ENCODE results near the gene COL9A3. TPM values are rescaled to one million over a fixed set of nuclear protein-coding genes. Genes with fewer than 3 reads are reported as not detected.

Gene COL9A3
- total RNA-seq, 4 donors from 2014 or later = 6.0 to 223 (median 8.0) TPM

DNA sequence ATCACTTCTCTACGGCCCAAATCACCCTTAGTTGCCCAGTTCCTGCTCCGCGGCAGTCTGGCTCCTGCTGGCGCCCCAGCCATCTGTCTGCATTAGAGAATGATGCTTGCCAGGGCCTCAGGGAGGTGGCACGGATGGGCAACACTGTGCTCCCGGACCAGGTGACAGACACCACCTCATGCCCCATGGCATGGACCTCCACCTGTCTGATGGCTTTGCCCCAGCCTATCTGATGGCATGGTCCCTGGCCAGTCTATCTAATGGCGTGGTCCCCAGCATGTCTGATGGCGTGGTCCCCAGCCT is 39.4 kb upstream of the COL9A3 start:
- no peaks in the 10 kb centered on the region for H3K9me3 ChIP-seq
- 80% methylated on average over 6 of the region's 8 CpGs; no CpG with 5 or more reads in 1 of the 2 donors for WGBS, 2 donors (ENCODE audit: low coverage in 1 of 2)
- no peak overlapping the region for H3K4me3 ChIP-seq
- TF ChIP-seq EP300 (IDR thresholded peaks at IDR 0.05; ENCODE audit: low read depth) (no peak), POLR2AphosphoS5 (IDR thresholded peaks at IDR 0.05) (no peak), POLR2A (IDR thresholded peaks at IDR 0.05) (no peak)
- TF ChIP-seq, protein P1, sequence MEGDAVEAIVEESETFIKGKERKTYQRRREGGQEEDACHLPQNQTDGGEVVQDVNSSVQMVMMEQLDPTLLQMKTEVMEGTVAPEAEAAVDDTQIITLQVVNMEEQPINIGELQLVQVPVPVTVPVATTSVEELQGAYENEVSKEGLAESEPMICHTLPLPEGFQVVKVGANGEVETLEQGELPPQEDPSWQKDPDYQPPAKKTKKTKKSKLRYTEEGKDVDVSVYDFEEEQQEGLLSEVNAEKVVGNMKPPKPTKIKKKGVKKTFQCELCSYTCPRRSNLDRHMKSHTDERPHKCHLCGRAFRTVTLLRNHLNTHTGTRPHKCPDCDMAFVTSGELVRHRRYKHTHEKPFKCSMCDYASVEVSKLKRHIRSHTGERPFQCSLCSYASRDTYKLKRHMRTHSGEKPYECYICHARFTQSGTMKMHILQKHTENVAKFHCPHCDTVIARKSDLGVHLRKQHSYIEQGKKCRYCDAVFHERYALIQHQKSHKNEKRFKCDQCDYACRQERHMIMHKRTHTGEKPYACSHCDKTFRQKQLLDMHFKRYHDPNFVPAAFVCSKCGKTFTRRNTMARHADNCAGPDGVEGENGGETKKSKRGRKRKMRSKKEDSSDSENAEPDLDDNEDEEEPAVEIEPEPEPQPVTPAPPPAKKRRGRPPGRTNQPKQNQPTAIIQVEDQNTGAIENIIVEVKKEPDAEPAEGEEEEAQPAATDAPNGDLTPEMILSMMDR (IDR thresholded peaks at IDR 0.05) = no peak
- H3K27ac ChIP-seq = no peak overlapping the region
- peaks cover 8% of the 10 kb centered on the region for H3K27me3 ChIP-seq
- intact Hi-C loops (cut with DNase I; ENCODE audit: low total_unique reads) = no loop called here
- H3K4me1 ChIP-seq = peaks cover 0 to 7% (median 2%) of the 10 kb centered on the region in 4 donors
- no peaks in the 10 kb centered on the region for H3K36me3 ChIP-seq
- in situ Hi-C loops (cut with MboI; ENCODE audit: low pct_ligation_motif_present in 1 of 4, low pct_unique_long_range_greater_than_20kb in 1 of 4, low sequenced_read_pairs in 3 of 4) = loop anchor here in 2 of 4 donors (25.0 kb wide), 2 partner anchors 90 to 115 kb away; no protein-coding TSS in a partner anchor
- no peak for DNase-seq

DNA sequence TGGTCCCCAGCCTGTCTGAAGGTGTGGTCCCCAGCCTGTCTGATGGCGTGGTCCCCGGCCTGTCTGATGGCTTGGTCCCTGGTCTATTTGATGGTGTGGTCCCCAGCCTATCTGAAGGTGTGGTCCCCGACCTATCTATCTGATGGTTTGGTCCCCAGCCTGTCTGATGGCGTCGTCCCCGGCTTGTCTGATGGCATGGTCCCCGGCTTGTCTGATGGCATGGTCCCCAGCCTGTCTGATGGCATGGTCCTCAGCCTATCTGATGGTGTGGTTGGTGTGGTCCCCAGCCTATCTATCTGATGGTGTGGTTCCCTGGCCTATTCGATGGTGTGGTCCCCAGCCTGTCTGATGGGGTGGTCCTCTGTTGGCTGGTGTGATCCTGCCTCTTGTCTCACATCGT is 38.8 kb upstream of the COL9A3 start:
- no peaks in the 10 kb centered on the region for H3K36me3 ChIP-seq
- intact Hi-C loops (cut with DNase I; ENCODE audit: low total_unique reads) (no loop called here), in situ Hi-C loops (cut with MboI; ENCODE audit: low pct_ligation_motif_present in 1 of 4, low pct_unique_long_range_greater_than_20kb in 1 of 4, low sequenced_read_pairs in 3 of 4) (loop anchor here in 2 of 4 donors (25.0 kb wide), 2 partner anchors 91 to 116 kb away; no protein-coding TSS in a partner anchor)
- DNase-seq = no peak
- WGBS, 2 donors (ENCODE audit: low coverage in 1 of 2) = 93 to 95% methylated on average over 5 to 9 of the region's 9 CpGs
- H3K4me1 ChIP-seq = peaks cover 0 to 7% (median 2%) of the 10 kb centered on the region in 4 donors
- no peak overlapping the region for H3K27ac ChIP-seq
- peaks cover 8% of the 10 kb centered on the region for H3K27me3 ChIP-seq
- no peak overlapping the region for H3K4me3 ChIP-seq
- no peak for TF ChIP-seq POLR2A (IDR thresholded peaks at IDR 0.05)
- TF ChIP-seq EP300 (IDR thresholded peaks at IDR 0.05; ENCODE audit: low read depth) = no peak
- TF ChIP-seq, protein P1 (IDR thresholded peaks at IDR 0.05) = no peak
- TF ChIP-seq POLR2AphosphoS5 (IDR thresholded peaks at IDR 0.05) = no peak
- H3K9me3 ChIP-seq = no peaks in the 10 kb centered on the region

- H3K36me3 ChIP-seq = no peaks in the 10 kb centered on the region
- intact Hi-C loops (cut with DNase I; ENCODE audit: low total_unique reads) = no loop called here
- no peaks in the 10 kb centered on the region for H3K9me3 ChIP-seq
- peaks cover 0 to 7% (median 2%) of the 10 kb centered on the region in 4 donors for H3K4me1 ChIP-seq
- no peak for DNase-seq
- no peak overlapping the region for H3K27ac ChIP-seq
- WGBS, 2 donors (ENCODE audit: low coverage in 1 of 2) = 75% methylated on average over 23 of the region's 24 CpGs; no CpG with 5 or more reads in 1 of the 2 donors
- in situ Hi-C loops (cut with MboI; ENCODE audit: low pct_ligation_motif_present in 1 of 4, low pct_unique_long_range_greater_than_20kb in 1 of 4, low sequenced_read_pairs in 3 of 4) = loop anchor here in 2 of 4 donors (25.0 kb wide), 2 partner anchors 92 to 117 kb away; no protein-coding TSS in a partner anchor
- H3K27me3 ChIP-seq = peaks cover 3% of the 10 kb centered on the region
- TF ChIP-seq EP300 (IDR thresholded peaks at IDR 0.05; ENCODE audit: low read depth) = no peak
- no peak for TF ChIP-seq POLR2AphosphoS5 (IDR thresholded peaks at IDR 0.05)
- TF ChIP-seq POLR2A (IDR thresholded peaks at IDR 0.05) = no peak
- TF ChIP-seq, protein P1 (IDR thresholded peaks at IDR 0.05) = no peak
- H3K4me3 ChIP-seq = no peak overlapping the region
Observed at GRCh38 chr20:62778601-62779416, 38.0 kb upstream of the COL9A3 start.

- TF ChIP-seq POLR2A (IDR thresholded peaks at IDR 0.05) = no peak
- no peak for TF ChIP-seq POLR2AphosphoS5 (IDR thresholded peaks at IDR 0.05)
- TF ChIP-seq, protein P1 (IDR thresholded peaks at IDR 0.05) = no peak
- TF ChIP-seq EP300 (IDR thresholded peaks at IDR 0.05; ENCODE audit: low read depth) = no peak
- H3K27me3 ChIP-seq = peaks cover 3% of the 10 kb centered on the region
- WGBS, 2 donors (ENCODE audit: low coverage in 1 of 2) = 88 to 89% methylated on average over 3 to 7 of the region's 7 CpGs
- DNase-seq = no peak
- H3K4me1 ChIP-seq = peaks cover 0 to 7% (median 2%) of the 10 kb centered on the region in 4 donors
- no peak overlapping the region for H3K4me3 ChIP-seq
- H3K9me3 ChIP-seq = no peaks in the 10 kb centered on the region
- no peaks in the 10 kb centered on the region for H3K36me3 ChIP-seq
- in situ Hi-C loops (cut with MboI; ENCODE audit: low pct_ligation_motif_present in 1 of 4, low pct_unique_long_range_greater_than_20kb in 1 of 4, low sequenced_read_pairs in 3 of 4) = loop anchor here in 2 of 4 donors (25.0 kb wide), 2 partner anchors 92 to 117 kb away; no protein-coding TSS in a partner anchor
- intact Hi-C loops (cut with DNase I; ENCODE audit: low total_unique reads) = no loop called here
- no peak overlapping the region for H3K27ac ChIP-seq
Observed at GRCh38 chr20:62779417-62779685, 37.5 kb upstream of the COL9A3 start.

All from transverse colon (tissue), 4 donors.